Body of pancreas (tissue), 4 donors: ENCODE data around the gene KRTAP4-16. TPM values are rescaled to one million over a fixed set of nuclear protein-coding genes. Genes with fewer than 3 reads are reported as not detected.
"Not testable (repeated sequence)": the region's sequence is repeated elsewhere in the genome, so short reads cannot be mapped to it uniquely, and the experiment has no call there.

Source experiments
- ATAC-seq: fragments of 150-250 bp; one replicate; pipeline ENCODE4 v1.9.1; 2016
- DNase-seq, 4 donors: peaks; one replicate each; pipeline ENCODE4 v3.0.0-alpha.2; 2019
- H3K27ac ChIP-seq, 4 donors: fragments of 200-600 bp; sonication (generic); 1 replicate in 3 of 4; 2 replicates in 1 of 4; pipeline versions ENCODE4 v1.5.1 to v1.6.1; 2016 to 2019; ENCODE audit warnings: mild to moderate bottlenecking in 1 of 4, mixed read lengths in 1 of 4, moderate library complexity in 1 of 4
- H3K27me3 ChIP-seq, 2 donors: fragments of 200-600 bp; sonication (generic); one replicate each; pipeline ENCODE4 v1.6.0; 2016; ENCODE audit warnings: mild to moderate bottlenecking in 1 of 2
- H3K36me3 ChIP-seq, 2 donors: fragments of 200-600 bp; sonication (generic); replicated peaks in 1 of 2; 2 replicates each; pipeline ENCODE4 v1.5.1; 2016; ENCODE audit warnings: low read depth in 2 of 2; ENCODE audit not compliant: insufficient read depth in 1 of 2
- H3K4me1 ChIP-seq: fragments of 200-600 bp; sonication (generic); one replicate; pipeline ENCODE4 v1.6.0; 2016
- H3K4me3 ChIP-seq, 2 donors: fragments of 200-600 bp; sonication (generic); 1 replicate in 1 of 2; 2 replicates in 1 of 2; pipeline ENCODE4 v1.5.1; 2016 to 2019
- H3K9me3 ChIP-seq, 3 donors: fragments of 200-600 bp; sonication (generic); 1 replicate in 2 of 3; 2 replicates in 1 of 3; pipeline ENCODE4 v1.5.1; 2016
- CTCF ChIP-seq, 7 experiments: fragments of 450-650 bp in 4 of 7; fragments of 200-600 bp in 3 of 7; sonication (generic) in 3 of 7; IDR thresholded peaks; one replicate each; pipeline ENCODE4 v1.5.1; 2016 to 2019; ENCODE audit warnings: antibody characterized with exemption in 7 of 7
- POLR2A ChIP-seq, 3 donors: fragments of 450-650 bp; IDR thresholded peaks; one replicate each; pipeline ENCODE4 v1.6.1; 2016; ENCODE audit warnings: antibody characterized with exemption in 3 of 3, mild to moderate bottlenecking in 2 of 3
- WGBS, 2 donors: methylation state at CpG; one replicate each; pipeline ENCODE4 v1.1.5; 2017; 5-methylcytosine and 5-hydroxymethylcytosine counted together
- intact Hi-C: fragments of 100-400 bp; cut with DNase I; formaldehyde crosslinking; loops from one replicate; pipeline ENCODE4 v1.15.1; 2023
- total RNA-seq, 2 donors: library from RNA; depleted of rRNA; stranded (reverse); fragments of >200 nt; gene quantifications; one replicate each; pipeline ENCODE4 v1.1.0, GENCODE V29; 2016

The KRTAP4-16 gene
- total RNA-seq, 2 donors from 2014 or later: not detected

- Histone ChIP-seq H3K27ac (no peak within 1 kb of the TSS), H3K36me3 (no peaks in the 10 kb centered on the region), H3K9me3 (no peaks in the 10 kb centered on the region), H3K4me1 (no peaks in the 10 kb centered on the region), H3K4me3 (no peak within 1 kb of the TSS), H3K27me3 (no peaks in the 10 kb centered on the region)
- no peak for DNase-seq
- no peak for TF ChIP-seq POLR2A (IDR thresholded peaks at IDR 0.05)
- TF ChIP-seq CTCF (IDR thresholded peaks at IDR 0.05): no peak
- intact Hi-C loops: no loop called here
- 32 to 35% methylated on average over 4 of the region's 4 CpGs for WGBS, 2 donors
- ATAC-seq: no peak
Observed at GRCh38 chr17:41098042-41098441, 4.0 kb downstream of the KRTAP4-16 start, which contains the start of gene KRTAP4-8. KRTAP4-8 (minus strand) TSS chr17:41098142; CDS start chr17:41098084, 58 bp downstream.

- no peaks in the 10 kb centered on the region for H3K27me3 ChIP-seq
- TF ChIP-seq CTCF (IDR thresholded peaks at IDR 0.05) (no peak), POLR2A (IDR thresholded peaks at IDR 0.05) (no peak)
- H3K9me3 ChIP-seq: no peaks in the 10 kb centered on the region
- ATAC-seq: no peak
- no peak overlapping the region for H3K27ac ChIP-seq
- 74 to 80% methylated on average over 7 of the region's 7 CpGs for WGBS, 2 donors
- no peak overlapping the region for H3K4me3 ChIP-seq
- no peaks in the 10 kb centered on the region for H3K4me1 ChIP-seq
- DNase-seq: no peak
- no peaks in the 10 kb centered on the region for H3K36me3 ChIP-seq
- intact Hi-C loops: no loop called here
Observed at GRCh38 chr17:41096055-41096454, 6.0 kb downstream of the KRTAP4-16 start.

- not testable (repeated sequence) for H3K4me1 ChIP-seq, H3K27ac ChIP-seq
Observed at GRCh38 chr17:41088760-41089352, 13.2 kb downstream of the KRTAP4-16 start.

GRCh38 chr17:41084100-41084856 is 17.7 kb downstream of the KRTAP4-16 start, which contains the start of gene KRTAP4-7:
KRTAP4-7 (plus strand) TSS chr17:41084150; CDS start chr17:41084207, 57 bp downstream.
- H3K27ac ChIP-seq, DNase-seq, ATAC-seq, H3K4me1 ChIP-seq, H3K27me3 ChIP-seq, H3K36me3 ChIP-seq, intact Hi-C loops, H3K9me3 ChIP-seq, H3K4me3 ChIP-seq: not testable (repeated sequence)
- WGBS, 2 donors: 53 to 58% methylated on average over 6 to 8 of the region's 14 CpGs

More at GRCh38 chr17:41088760-41089352, 13.2 kb downstream of the KRTAP4-16 start:
- H3K27me3 ChIP-seq, H3K4me3 ChIP-seq, H3K36me3 ChIP-seq, H3K9me3 ChIP-seq, ATAC-seq, DNase-seq, intact Hi-C loops: not testable (repeated sequence)
- 37 to 61% methylated on average over 4 of the region's 4 CpGs for WGBS, 2 donors

- H3K36me3 ChIP-seq, intact Hi-C loops, H3K27me3 ChIP-seq, H3K9me3 ChIP-seq, H3K27ac ChIP-seq, H3K4me3 ChIP-seq, DNase-seq, H3K4me1 ChIP-seq, ATAC-seq: not testable (repeated sequence)
- 59% methylated on average over 2 of the region's 2 CpGs for WGBS, 2 donors
Observed at GRCh38 chr17:41083427-41083826, 18.6 kb downstream of the KRTAP4-16 start.

- no peaks in the 10 kb centered on the region for H3K36me3 ChIP-seq
- no peak for ATAC-seq
- no peak for DNase-seq
- intact Hi-C loops: no loop called here
- H3K27ac ChIP-seq: no peak overlapping the region
- no peaks in the 10 kb centered on the region for H3K27me3 ChIP-seq
- no peaks in the 10 kb centered on the region for H3K9me3 ChIP-seq
- TF ChIP-seq POLR2A (IDR thresholded peaks at IDR 0.05): no peak
- TF ChIP-seq CTCF (IDR thresholded peaks at IDR 0.05): no peak
- no peaks in the 10 kb centered on the region for H3K4me1 ChIP-seq
- WGBS, 2 donors: 28 to 42% methylated on average over 4 of the region's 4 CpGs
- H3K4me3 ChIP-seq: no peak overlapping the region
Observed at GRCh38 chr17:41082626-41083025, 19.4 kb downstream of the KRTAP4-16 start.
